Testis (tissue), 3 donors: Measurements from ENCODE around the gene PROK1. TPM values are rescaled to one million over a fixed set of nuclear protein-coding genes. Genes with fewer than 3 reads are reported as not detected.

ENCODE experiments used
- DNase-seq: peaks from one replicate; pipeline ENCODE4 v3.0.0-alpha.2; 2019
- H3K27ac ChIP-seq, 2 donors: fragments of 200-600 bp; sonication (generic); one replicate each; pipeline ENCODE4 v1.5.1; 2019
- H3K27me3 ChIP-seq: fragments of 200-600 bp; sonication (generic); one replicate; pipeline ENCODE4 v1.5.1; 2019
- H3K36me3 ChIP-seq: fragments of 200-600 bp; sonication (generic); one replicate; pipeline ENCODE4 v1.5.1; 2017; ENCODE audit warnings: low read depth; ENCODE audit errors: missing control alignments
- H3K4me1 ChIP-seq: fragments of 200-600 bp; sonication (generic); one replicate; pipeline ENCODE4 v1.5.1; 2019
- H3K4me3 ChIP-seq, 2 donors: fragments of 200-600 bp; sonication (generic); one replicate each; pipeline ENCODE4 v1.5.1; 2017 to 2019
- H3K9me3 ChIP-seq: fragments of 200-600 bp; sonication (generic); one replicate; pipeline ENCODE4 v1.5.1; 2017
- POLR2A ChIP-seq: fragments of 450-650 bp; IDR thresholded peaks from one replicate; pipeline ENCODE4 v1.6.1; 2017; ENCODE audit warnings: antibody characterized with exemption, mild to moderate bottlenecking, moderate library complexity
- WGBS, 2 donors: methylation state at CpG; one replicate each; pipeline ENCODE4 v1.1.5; 2018; 5-methylcytosine and 5-hydroxymethylcytosine counted together
- intact Hi-C: fragments of 100-400 bp; cut with DNase I; formaldehyde crosslinking; loops from one replicate; pipeline ENCODE4 v1.15.1; 2023; ENCODE audit warnings: low total_unique reads
- polyA plus RNA-seq: library from polyadenylated mRNA; stranded (reverse); fragments of 350-450 nt; fragmentation: Illumina TruSeq; extraction: RNeasy Lipid Tissue Mini Kit (QIAGEN cat#74804); gene quantifications from one replicate; pipeline ENCODE4 v1.2.3, GENCODE V29; 2014; ENCODE audit warnings: low read depth, low replicate concordance; ENCODE audit not compliant: insufficient read depth
- total RNA-seq, 2 donors: library from RNA; depleted of rRNA; stranded (reverse); fragments of >200 nt; gene quantifications; one replicate each; pipeline ENCODE4 v1.2.3, GENCODE V29; 2016
- TF ChIP-seq, protein P1 (sequence below), 3 experiments: fragments of 450-650 bp in 2 of 3; fragments of 200-600 bp in 1 of 3; sonication (generic) in 1 of 3; IDR thresholded peaks; one replicate each; pipeline ENCODE4 v1.5.1; 2016 to 2019; ENCODE audit warnings: antibody characterized with exemption in 3 of 3, mild to moderate bottlenecking in 2 of 3, moderate library complexity in 1 of 3

PROK1 gene
- total and polyA plus RNA-seq, 3 donors from 2014 or later = 50.4 to 85.5 (median 70.6) TPM

DNA sequence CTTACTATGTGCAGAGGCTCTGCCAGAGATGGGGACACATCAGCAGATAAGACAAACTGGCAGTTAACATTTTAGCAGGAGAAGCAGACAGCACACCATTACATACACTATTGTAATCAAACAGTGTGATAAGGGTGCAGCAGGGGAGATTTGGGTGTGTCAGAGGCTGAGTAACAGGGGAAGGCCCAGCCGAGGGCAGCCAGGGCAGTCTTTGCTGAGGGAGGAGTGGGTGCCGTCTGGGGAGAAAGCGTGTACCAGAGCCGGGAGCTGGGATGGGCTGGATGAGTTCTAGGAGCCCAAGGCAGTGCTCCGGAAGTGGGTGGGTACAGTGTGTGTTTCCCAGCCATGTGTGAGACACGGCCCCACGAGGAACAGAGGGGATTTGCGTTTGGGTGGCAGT is 36.8 kb downstream of the PROK1 start:
- Histone ChIP-seq H3K4me3 (no peak overlapping the region), H3K27me3 (no peaks in the 10 kb centered on the region), H3K27ac (no peak overlapping the region), H3K4me1 (peaks cover 17% of the 10 kb centered on the region), H3K36me3 (no peaks in the 10 kb centered on the region), H3K9me3 (no peaks in the 10 kb centered on the region)
- intact Hi-C loops = no loop called here
- 59 to 80% methylated on average over 8 of the region's 8 CpGs for WGBS, 2 donors
- no peak for DNase-seq
- TF ChIP-seq POLR2A = no peak
- TF ChIP-seq, protein P1, sequence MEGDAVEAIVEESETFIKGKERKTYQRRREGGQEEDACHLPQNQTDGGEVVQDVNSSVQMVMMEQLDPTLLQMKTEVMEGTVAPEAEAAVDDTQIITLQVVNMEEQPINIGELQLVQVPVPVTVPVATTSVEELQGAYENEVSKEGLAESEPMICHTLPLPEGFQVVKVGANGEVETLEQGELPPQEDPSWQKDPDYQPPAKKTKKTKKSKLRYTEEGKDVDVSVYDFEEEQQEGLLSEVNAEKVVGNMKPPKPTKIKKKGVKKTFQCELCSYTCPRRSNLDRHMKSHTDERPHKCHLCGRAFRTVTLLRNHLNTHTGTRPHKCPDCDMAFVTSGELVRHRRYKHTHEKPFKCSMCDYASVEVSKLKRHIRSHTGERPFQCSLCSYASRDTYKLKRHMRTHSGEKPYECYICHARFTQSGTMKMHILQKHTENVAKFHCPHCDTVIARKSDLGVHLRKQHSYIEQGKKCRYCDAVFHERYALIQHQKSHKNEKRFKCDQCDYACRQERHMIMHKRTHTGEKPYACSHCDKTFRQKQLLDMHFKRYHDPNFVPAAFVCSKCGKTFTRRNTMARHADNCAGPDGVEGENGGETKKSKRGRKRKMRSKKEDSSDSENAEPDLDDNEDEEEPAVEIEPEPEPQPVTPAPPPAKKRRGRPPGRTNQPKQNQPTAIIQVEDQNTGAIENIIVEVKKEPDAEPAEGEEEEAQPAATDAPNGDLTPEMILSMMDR (IDR thresholded peaks at IDR 0.05) = no peak

DNA sequence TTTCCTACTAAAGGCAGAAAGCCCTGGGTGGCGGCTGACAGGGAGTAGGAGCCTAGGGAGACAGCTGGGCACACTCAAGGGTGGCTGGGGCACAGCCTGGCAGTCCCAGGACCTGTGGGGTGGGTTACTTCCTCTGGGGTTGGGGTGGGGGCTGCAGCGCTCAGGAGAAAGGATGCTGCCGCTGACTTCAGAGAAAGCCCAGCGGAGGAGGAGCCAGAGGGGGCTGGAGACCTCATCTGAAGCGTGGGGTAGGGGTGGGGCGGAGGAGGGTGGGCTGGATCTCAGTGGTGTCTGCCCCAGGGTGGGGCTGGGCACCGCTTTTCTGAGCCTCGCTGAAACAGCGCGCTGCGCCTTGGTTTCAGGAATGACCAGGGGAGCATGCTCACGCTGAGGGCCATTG is 37.2 kb downstream of the PROK1 start:
- Histone ChIP-seq H3K4me1 (peaks cover 17% of the 10 kb centered on the region), H3K4me3 (no peak overlapping the region), H3K36me3 (no peaks in the 10 kb centered on the region), H3K27ac (no peak overlapping the region), H3K9me3 (no peaks in the 10 kb centered on the region), H3K27me3 (no peaks in the 10 kb centered on the region)
- no peak for DNase-seq
- intact Hi-C loops = no loop called here
- 83 to 91% methylated on average over 12 of the region's 12 CpGs for WGBS, 2 donors
- TF ChIP-seq POLR2A = no peak
- TF ChIP-seq, protein P1 (IDR thresholded peaks at IDR 0.05) = no peak

DNA sequence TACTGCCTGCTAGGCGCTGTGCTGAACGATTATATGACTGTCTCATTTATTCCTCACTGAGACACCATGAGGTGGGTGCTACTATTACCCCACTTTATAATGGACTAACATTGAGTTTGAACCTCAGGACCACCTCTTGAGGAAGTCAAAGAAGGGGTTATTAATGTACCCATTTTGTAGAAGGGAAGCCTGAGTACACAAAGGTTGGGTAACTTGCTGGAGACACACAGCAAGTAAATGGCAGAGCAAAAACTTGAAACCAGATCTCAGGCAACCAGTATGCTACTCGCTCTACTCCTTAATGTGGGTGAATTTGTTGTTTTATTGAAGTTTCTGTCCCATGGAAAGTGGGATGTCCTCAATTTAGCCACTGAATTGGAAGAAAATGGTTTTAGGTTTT is 37.9 kb downstream of the PROK1 start:
- TF ChIP-seq POLR2A = no peak
- TF ChIP-seq, protein P1 (IDR thresholded peaks at IDR 0.05) = no peak
- Histone ChIP-seq H3K27ac (no peak overlapping the region), H3K36me3 (no peaks in the 10 kb centered on the region), H3K27me3 (no peaks in the 10 kb centered on the region), H3K9me3 (no peaks in the 10 kb centered on the region), H3K4me1 (peaks cover 17% of the 10 kb centered on the region), H3K4me3 (no peak overlapping the region)
- DNase-seq = no peak
- intact Hi-C loops = no loop called here
- WGBS, 2 donors = 63 to 100% methylated on average over 1 to 3 of the region's 3 CpGs

DNA sequence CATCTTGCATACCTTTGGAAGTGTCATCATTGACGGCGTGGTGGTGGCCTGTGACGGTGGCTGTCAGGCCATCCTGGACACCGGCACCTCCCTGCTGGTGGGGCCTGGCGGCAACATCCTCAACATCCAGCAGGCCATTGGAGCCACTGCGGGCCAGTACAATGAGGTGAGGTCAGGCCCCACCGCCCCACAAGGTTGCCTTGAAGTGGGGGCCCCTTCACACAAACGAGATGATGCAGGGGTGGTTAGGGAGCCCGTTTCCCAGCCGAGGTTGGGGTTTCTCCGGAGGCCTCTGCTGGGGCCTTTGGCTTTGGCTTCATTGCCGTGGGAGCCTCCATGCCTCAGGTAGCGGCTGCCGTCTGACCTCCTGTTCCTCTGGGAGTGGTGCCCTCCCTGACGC is 38.5 kb downstream of the PROK1 start:
- Histone ChIP-seq H3K36me3 (no peaks in the 10 kb centered on the region), H3K4me3 (no peak overlapping the region), H3K27me3 (no peaks in the 10 kb centered on the region), H3K4me1 (peaks cover 17% of the 10 kb centered on the region), H3K9me3 (no peaks in the 10 kb centered on the region), H3K27ac (no peak overlapping the region)
- intact Hi-C loops = no loop called here
- TF ChIP-seq POLR2A = no peak
- WGBS, 2 donors = 87 to 89% methylated on average over 9 to 15 of the region's 15 CpGs
- DNase-seq = no peak

DNA sequence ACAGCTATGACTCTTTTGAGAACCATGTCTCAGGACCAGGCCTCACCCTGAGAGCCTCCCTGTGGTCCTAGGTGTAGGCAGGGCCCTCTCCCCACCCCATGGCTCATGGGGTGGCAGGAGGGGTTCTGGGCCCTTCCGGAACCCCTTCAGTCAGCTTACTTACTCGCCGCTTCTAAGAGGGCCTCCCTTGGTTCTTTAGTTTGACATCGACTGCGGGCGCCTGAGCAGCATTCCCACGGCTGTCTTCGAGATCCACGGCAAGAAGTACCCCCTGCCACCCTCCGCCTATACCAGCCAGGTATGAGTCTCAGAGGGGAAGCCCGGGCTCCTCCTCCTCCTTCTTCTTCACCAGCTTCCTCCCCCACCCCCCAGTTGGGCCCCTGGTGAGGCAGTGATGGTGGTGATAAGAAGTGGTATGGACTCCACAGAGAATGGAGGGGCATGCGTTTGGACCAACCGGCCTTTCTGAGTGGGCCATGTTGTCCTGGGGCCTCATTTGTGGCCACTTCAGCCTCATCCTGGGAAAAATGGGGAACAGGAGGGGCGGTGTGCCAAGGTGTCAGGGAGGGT is 39.1 kb downstream of the PROK1 start:
- WGBS, 2 donors = 84 to 95% methylated on average over 9 to 14 of the region's 14 CpGs
- Histone ChIP-seq H3K4me1 (peaks cover 17% of the 10 kb centered on the region), H3K27ac (no peak overlapping the region), H3K36me3 (no peaks in the 10 kb centered on the region), H3K9me3 (no peaks in the 10 kb centered on the region), H3K27me3 (no peaks in the 10 kb centered on the region), H3K4me3 (no peak overlapping the region)
- TF ChIP-seq, protein P1 (IDR thresholded peaks at IDR 0.05) = no peak
- TF ChIP-seq POLR2A = no peak
- intact Hi-C loops = loop anchor here (10.0 kb wide), 1 partner anchor 285 kb away; no protein-coding TSS in a partner anchor
- DNase-seq = no peak
